Upper lobe of left lung (tissue), 6 donors: Measurements from ENCODE around the gene SERPINE1. TPM values are rescaled to one million over a fixed set of nuclear protein-coding genes. Genes with fewer than 3 reads are reported as not detected.

ENCODE experiments used
- ATAC-seq, 2 donors: fragments of 200-7000 bp; cut with Tn5 transposase; one replicate each; pipeline ENCODE4 v1.9.1; 2022; ENCODE audit warnings: mild to moderate bottlenecking in 2 of 2, moderate library complexity in 2 of 2; ENCODE audit not compliant: low FRiP score in 2 of 2
- DNase-seq, 2 donors: peaks; one replicate each; pipeline ENCODE4 v3.0.0-alpha.2; 2019 to 2020
- H3K27ac ChIP-seq, 4 donors: fragments of 200-600 bp; sonication (generic); one replicate each; pipeline ENCODE4 v1.5.1; 2016 to 2019
- H3K27me3 ChIP-seq, 4 donors: fragments of 200-600 bp; sonication (generic); one replicate each; pipeline ENCODE4 v1.5.1; 2017 to 2019
- H3K36me3 ChIP-seq, 4 donors: fragments of 200-600 bp; sonication (generic); one replicate each; pipeline ENCODE4 v1.5.1; 2016 to 2019
- H3K4me1 ChIP-seq, 4 donors: fragments of 200-600 bp; sonication (generic); one replicate each; pipeline ENCODE4 v1.5.1; 2018 to 2019
- H3K4me3 ChIP-seq, 4 donors: fragments of 200-600 bp; sonication (generic); one replicate each; pipeline ENCODE4 v1.5.1; 2017 to 2019; ENCODE audit warnings: mild to moderate bottlenecking in 2 of 4, moderate library complexity in 1 of 4
- H3K9me3 ChIP-seq, 4 donors: fragments of 200-600 bp; sonication (generic); one replicate each; pipeline ENCODE4 v1.5.1; 2018 to 2019
- EP300 ChIP-seq, 4 donors: sonication (generic); formaldehyde crosslinking; IDR thresholded peaks; one replicate each; pipeline ENCODE4 v1.5.1; 2017; ENCODE audit warnings: antibody characterized with exemption in 4 of 4, control low read depth in 2 of 4
- POLR2A ChIP-seq, 4 donors: fragments of 450-650 bp; IDR thresholded peaks; one replicate each; pipeline ENCODE4 v1.5.1; 2016 to 2017; ENCODE audit warnings: antibody characterized with exemption in 4 of 4, mild to moderate bottlenecking in 2 of 4
- POLR2AphosphoS5 ChIP-seq, 2 donors: sonication (generic); formaldehyde crosslinking; IDR thresholded peaks; one replicate each; pipeline ENCODE4 v1.5.1; 2017; ENCODE audit warnings: antibody characterized with exemption in 2 of 2
- WGBS, 2 donors: methylation state at CpG; one replicate each; pipeline ENCODE4 v1.1.5; 2017 to 2018; 5-methylcytosine and 5-hydroxymethylcytosine counted together
- small RNA-seq, 4 donors: library from RNA; depleted of rRNA; stranded (forward); fragments of <200 nt; gene quantifications; one replicate each; pipeline ENCODE3, GENCODE V24; 2016
- total RNA-seq, 6 donors: library from RNA; depleted of rRNA in 4 of 6; stranded (reverse); fragments of >200 nt in 4 of 6; gene quantifications; one replicate each; pipeline versions ENCODE4 v1.1.0 to v1.2.1, GENCODE V29; 2016 to 2021
- TF ChIP-seq, protein P1 (sequence below), 6 experiments: fragments of 450-650 bp in 4 of 6; fragments of 200-600 bp in 2 of 6; sonication (generic) in 2 of 6; IDR thresholded peaks; one replicate each; pipeline ENCODE4 v1.5.1; 2016 to 2019; ENCODE audit warnings: antibody characterized with exemption in 6 of 6
- donor health status: DM: no; HTN: no; CAD: no; lungs with moderate emphysema.
- donor health status: DM: no; HTN: yes; CAD: no; lungs with severe emphysema.

SERPINE1 gene
- total RNA-seq, 6 donors from 2014 or later = 8.4 to 125 (median 24.0) TPM

- WGBS, 2 donors = 9 to 11% methylated on average over 8 to 13 of the region's 56 CpGs
- peak in 1 of 2 donors; percentile 84 for DNase-seq
- no peak for ATAC-seq
- no peaks in the 10 kb centered on the region for H3K9me3 ChIP-seq
- TF ChIP-seq POLR2AphosphoS5 (IDR thresholded peaks at IDR 0.05) = no peak
- TF ChIP-seq, protein P1, sequence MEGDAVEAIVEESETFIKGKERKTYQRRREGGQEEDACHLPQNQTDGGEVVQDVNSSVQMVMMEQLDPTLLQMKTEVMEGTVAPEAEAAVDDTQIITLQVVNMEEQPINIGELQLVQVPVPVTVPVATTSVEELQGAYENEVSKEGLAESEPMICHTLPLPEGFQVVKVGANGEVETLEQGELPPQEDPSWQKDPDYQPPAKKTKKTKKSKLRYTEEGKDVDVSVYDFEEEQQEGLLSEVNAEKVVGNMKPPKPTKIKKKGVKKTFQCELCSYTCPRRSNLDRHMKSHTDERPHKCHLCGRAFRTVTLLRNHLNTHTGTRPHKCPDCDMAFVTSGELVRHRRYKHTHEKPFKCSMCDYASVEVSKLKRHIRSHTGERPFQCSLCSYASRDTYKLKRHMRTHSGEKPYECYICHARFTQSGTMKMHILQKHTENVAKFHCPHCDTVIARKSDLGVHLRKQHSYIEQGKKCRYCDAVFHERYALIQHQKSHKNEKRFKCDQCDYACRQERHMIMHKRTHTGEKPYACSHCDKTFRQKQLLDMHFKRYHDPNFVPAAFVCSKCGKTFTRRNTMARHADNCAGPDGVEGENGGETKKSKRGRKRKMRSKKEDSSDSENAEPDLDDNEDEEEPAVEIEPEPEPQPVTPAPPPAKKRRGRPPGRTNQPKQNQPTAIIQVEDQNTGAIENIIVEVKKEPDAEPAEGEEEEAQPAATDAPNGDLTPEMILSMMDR (IDR thresholded peaks at IDR 0.05) = no peak
- no peak for TF ChIP-seq EP300 (IDR thresholded peaks at IDR 0.05)
- no peak for TF ChIP-seq POLR2A (IDR thresholded peaks at IDR 0.05)
- H3K4me1 ChIP-seq = peaks cover 8 to 17% (median 9%) of the 10 kb centered on the region in 4 donors
- H3K4me3 ChIP-seq = no peak within 1 kb of the TSS
- peaks cover 3 to 35% (median 25%) of the 10 kb centered on the region in 4 donors for H3K27me3 ChIP-seq
- H3K36me3 ChIP-seq = no peaks in the 10 kb centered on the region
- no peak within 1 kb of the TSS for H3K27ac ChIP-seq
Observed at GRCh38 chr7:101180130-101180755, 53.3 kb downstream of the SERPINE1 start, which contains the start of gene NAT16. Gene NAT16, minus strand, starts transcription at chr7:101180293. Its CDS starts 5,486 bp downstream, at chr7:101174807.

DNA sequence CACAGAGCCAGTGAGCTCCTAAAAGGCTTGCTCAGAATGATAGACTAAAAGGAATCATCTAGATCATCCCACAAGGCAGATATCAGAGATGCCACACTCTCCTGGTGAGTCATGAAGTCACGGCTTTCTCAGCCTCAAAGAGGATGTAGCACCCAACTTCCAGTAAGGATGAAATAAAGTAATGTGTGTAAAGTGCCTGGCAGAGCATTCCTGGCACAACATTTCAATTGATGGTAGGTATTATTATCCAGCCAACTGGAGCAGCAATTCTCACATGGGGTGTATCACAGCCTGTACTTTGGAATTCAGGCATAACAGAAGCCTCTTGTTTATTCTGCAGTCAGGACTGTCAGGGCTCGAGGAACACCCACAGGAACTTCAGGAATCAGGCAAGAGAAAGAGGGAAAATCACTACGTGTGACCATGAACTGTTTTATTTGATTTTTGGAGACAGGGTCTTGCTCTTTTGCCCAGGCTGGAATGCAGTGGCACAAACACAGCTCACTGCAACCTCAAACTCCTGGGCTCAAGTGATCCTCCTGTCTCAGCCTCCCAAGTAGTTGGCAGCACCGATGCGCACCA lies 58.4 kb downstream of the SERPINE1 start:
- H3K9me3 ChIP-seq = no peaks in the 10 kb centered on the region
- no peak for ATAC-seq
- H3K4me1 ChIP-seq = peaks cover 0 to under 1% (median under 1%) of the 10 kb centered on the region in 4 donors
- H3K36me3 ChIP-seq = no peaks in the 10 kb centered on the region
- H3K4me3 ChIP-seq = no peak overlapping the region
- peaks cover 0 to 10% (median 6%) of the 10 kb centered on the region in 4 donors for H3K27me3 ChIP-seq
- TF ChIP-seq EP300 (IDR thresholded peaks at IDR 0.05) = no peak
- TF ChIP-seq, protein P1 (IDR thresholded peaks at IDR 0.05) = no peak
- TF ChIP-seq POLR2AphosphoS5 (IDR thresholded peaks at IDR 0.05) = no peak
- no peak for TF ChIP-seq POLR2A (IDR thresholded peaks at IDR 0.05)
- H3K27ac ChIP-seq = no peak overlapping the region
- WGBS, 2 donors = 51 to 53% methylated on average over 4 to 5 of the region's 5 CpGs
- no peak for DNase-seq

- no peaks in the 10 kb centered on the region for H3K9me3 ChIP-seq
- no peaks in the 10 kb centered on the region for H3K36me3 ChIP-seq
- H3K27ac ChIP-seq = no peak overlapping the region
- WGBS, 2 donors = 62 to 66% methylated on average over 6 of the region's 6 CpGs
- no peak for ATAC-seq
- H3K4me1 ChIP-seq = no peaks in the 10 kb centered on the region
- DNase-seq = no peak
- no peak for TF ChIP-seq EP300 (IDR thresholded peaks at IDR 0.05)
- no peak for TF ChIP-seq POLR2AphosphoS5 (IDR thresholded peaks at IDR 0.05)
- H3K27me3 ChIP-seq = peaks cover 0 to 1% (median under 1%) of the 10 kb centered on the region in 4 donors
- H3K4me3 ChIP-seq = no peak overlapping the region
Observed at GRCh38 chr7:101186194-101186593, 59.3 kb downstream of the SERPINE1 start.

DNA sequence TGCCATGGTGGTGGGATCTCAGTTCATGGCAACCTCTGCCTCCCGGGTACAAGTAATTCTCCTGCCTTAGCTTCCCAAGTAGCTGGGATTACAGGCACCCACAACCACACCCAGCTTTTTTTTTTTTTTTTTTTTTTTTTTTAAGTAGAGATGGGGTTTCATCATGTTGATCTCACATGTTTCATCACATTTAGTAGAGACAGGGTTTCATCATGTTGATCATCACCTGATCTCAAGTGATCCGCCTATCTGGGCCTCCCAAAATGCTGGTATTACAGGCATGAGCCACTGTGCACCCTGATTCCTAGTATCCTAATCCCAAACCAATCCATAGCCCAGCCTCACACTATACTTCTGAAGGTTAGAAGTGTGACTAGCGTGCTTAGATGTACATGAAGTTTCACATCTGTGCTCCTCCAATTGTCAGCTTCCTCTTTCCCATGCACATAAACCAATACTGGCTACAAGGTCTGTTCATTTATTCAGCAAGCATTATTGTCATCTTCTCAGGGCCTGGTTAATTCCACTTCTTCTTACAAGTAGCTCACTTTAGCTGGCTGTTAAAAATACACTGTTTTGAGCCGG lies 60.0 kb downstream of the SERPINE1 start:
- H3K9me3 ChIP-seq = no peaks in the 10 kb centered on the region
- H3K27me3 ChIP-seq = no peaks in the 10 kb centered on the region
- H3K36me3 ChIP-seq = no peaks in the 10 kb centered on the region
- no peaks in the 10 kb centered on the region for H3K4me1 ChIP-seq
- TF ChIP-seq POLR2AphosphoS5 (IDR thresholded peaks at IDR 0.05) = no peak
- 71 to 81% methylated on average over 4 of the region's 4 CpGs for WGBS, 2 donors
- DNase-seq (no peak), ATAC-seq (no peak)
- H3K4me3 ChIP-seq = no peak overlapping the region
- H3K27ac ChIP-seq = no peak overlapping the region

Small RNA genes within 50 kb of the gene (small RNA-seq; reads per million reads assigned to genes)
- 0 reads per million in 4 donors for gene MIR4653

Other genes with a start within 250 kb of the SERPINE1 start
- 1 to 10 TPM in 4 of 6 donors, under 1 TPM in 1, not detected in 1; 0.55 to 8.5 (median 4.8) TPM for gene UFSP1, start 237.4 kb upstream of the SERPINE1 start, total RNA-seq
- 1 to 10 TPM in 5 of 6 donors, not detected in 1; 1.3 to 2.9 (median 2.2) TPM for gene ACHE, start 231.2 kb upstream of the SERPINE1 start, total RNA-seq
- gene MUC3A, start 177.6 kb upstream of the SERPINE1 start, total RNA-seq = 1 to 10 TPM in 3 of 6 donors, under 1 TPM in 3; 0.30 to 3.1 (median 0.94) TPM
- gene MUC12, start 157.5 kb upstream of the SERPINE1 start, total RNA-seq = 1 to 10 TPM in 2 of 6 donors, under 1 TPM in 1, not detected in 3; 0.69 to 2.1 (median 1.8) TPM
- not detected for gene MUC17, start 107.0 kb upstream of the SERPINE1 start, total RNA-seq
- gene TRIM56, start 41.6 kb upstream of the SERPINE1 start, total RNA-seq = 10 to 100 TPM; 25.4 to 66.1 (median 51.3) TPM
- gene AP1S1, start 27.4 kb downstream of the SERPINE1 start, total RNA-seq = 10 to 100 TPM; 17.1 to 41.9 (median 33.8) TPM
- gene VGF, start 38.5 kb downstream of the SERPINE1 start, total RNA-seq = under 1 TPM in 2 of 6 donors, not detected in 4; 0.24 to 0.33 TPM
- not detected for gene NAT16, start 53.2 kb downstream of the SERPINE1 start, total RNA-seq
- gene MOGAT3, start 73.9 kb downstream of the SERPINE1 start, total RNA-seq = not detected
- gene PLOD3, start 90.5 kb downstream of the SERPINE1 start, total RNA-seq = 100 to 1,000 TPM in 1 of 6 donors, 10 to 100 TPM in 5; 38.2 to 104 (median 66.2) TPM
- 10 to 100 TPM; 46.1 to 74.3 (median 68.5) TPM for gene ZNHIT1, start 91.1 kb downstream of the SERPINE1 start, total RNA-seq
- 10 to 100 TPM in 3 of 6 donors, 1 to 10 TPM in 3; 6.0 to 31.4 (median 8.8) TPM for gene CLDN15, start 110.7 kb downstream of the SERPINE1 start, total RNA-seq
- gene FIS1, start 118.0 kb downstream of the SERPINE1 start, total RNA-seq = 100 to 1,000 TPM; 167 to 276 (median 221) TPM
- 10 to 100 TPM in 4 of 6 donors, 1 to 10 TPM in 2; 7.3 to 30.5 (median 17.3) TPM for gene IFT22, start 194.7 kb downstream of the SERPINE1 start, total RNA-seq
- 1 to 10 TPM in 1 of 6 donors, under 1 TPM in 3, not detected in 2; 0.20 to 1.0 (median 0.30) TPM for gene COL26A1, start 235.8 kb downstream of the SERPINE1 start, total RNA-seq